Mammary epithelial cell (primary cell): ENCODE data around the gene CPD.

Source experiments
- CTCF ChIP-seq, 2 donors: IDR thresholded peaks in 1 of 2; conservative IDR thresholded peaks in 1 of 2; 2 replicates each; pipeline ENCODE4 v1.5.1; 2011 to 2012; ENCODE audit warnings: inconsistent platforms in 2 of 2, low read length in 2 of 2, mild to moderate bottlenecking in 2 of 2, control low read depth in 1 of 2, low read depth in 1 of 2; ENCODE audit not compliant: insufficient read depth in 1 of 2; ENCODE audit errors: extremely low read depth in 1 of 2
- EZH2 ChIP-seq: IDR thresholded peaks from 2 replicates; pipeline ENCODE4 v1.6.1; 2012; ENCODE audit warnings: low read length, inconsistent platforms, borderline replicate concordance

- no peak for TF ChIP-seq EZH2
- TF ChIP-seq CTCF (conservative IDR thresholded peaks at IDR 0.05 in 1 of 2, IDR thresholded peaks at IDR 0.05 in 1 of 2; ENCODE audit: extremely low read depth in 1 of 2, insufficient read depth in 1 of 2, low read depth in 1 of 2, low read length in 2 of 2), result no peak
Observed at GRCh38 chr17:30358055-30358760, 20.5 kb upstream of the CPD start.
